Suppressor macrophage treated with lipopolysaccharide for 4 hours (primary cell): Measurements from ENCODE around the gene C2orf69.

ENCODE experiments used
- DNase-seq: peaks from one replicate; pipeline ENCODE4 v3.0.0-alpha.2; 2020

C2orf69 gene

GRCh38 chr2:199916980-199917379 is 5.9 kb downstream of the C2orf69 start:
- no peak for DNase-seq

GRCh38 chr2:199922856-199923255 is 11.8 kb downstream of the C2orf69 start:
- no peak for DNase-seq

GRCh38 chr2:199923924-199924323 is 12.8 kb downstream of the C2orf69 start:
- no peak for DNase-seq

- DNase-seq: no peak
Observed at GRCh38 chr2:199926806-199927205, 15.7 kb downstream of the C2orf69 start.

DNA sequence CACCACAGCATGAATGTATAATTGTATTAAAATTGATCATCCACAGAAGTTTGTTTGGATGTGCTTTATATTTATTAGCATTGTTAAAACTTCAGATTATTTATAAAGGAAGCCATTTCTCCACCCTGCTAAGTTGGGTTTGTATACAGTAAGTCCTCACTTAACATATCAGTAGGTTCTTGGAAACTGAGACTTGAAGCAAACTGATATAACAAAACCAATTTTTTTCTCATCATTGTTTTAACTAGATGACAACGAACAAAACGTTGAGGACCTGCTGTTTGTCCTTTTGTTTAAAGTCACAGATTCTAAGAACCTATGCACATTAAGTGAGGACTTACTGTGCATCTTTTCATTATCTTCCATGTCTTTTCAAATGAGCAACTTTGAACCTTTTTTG is 17.1 kb downstream of the C2orf69 start:
- DNase-seq: no peak

GRCh38 chr2:199928626-199929025 is 17.5 kb downstream of the C2orf69 start:
- no peak for DNase-seq

- no peak for DNase-seq
Observed at GRCh38 chr2:199929262-199929661, 18.2 kb downstream of the C2orf69 start.

DNA sequence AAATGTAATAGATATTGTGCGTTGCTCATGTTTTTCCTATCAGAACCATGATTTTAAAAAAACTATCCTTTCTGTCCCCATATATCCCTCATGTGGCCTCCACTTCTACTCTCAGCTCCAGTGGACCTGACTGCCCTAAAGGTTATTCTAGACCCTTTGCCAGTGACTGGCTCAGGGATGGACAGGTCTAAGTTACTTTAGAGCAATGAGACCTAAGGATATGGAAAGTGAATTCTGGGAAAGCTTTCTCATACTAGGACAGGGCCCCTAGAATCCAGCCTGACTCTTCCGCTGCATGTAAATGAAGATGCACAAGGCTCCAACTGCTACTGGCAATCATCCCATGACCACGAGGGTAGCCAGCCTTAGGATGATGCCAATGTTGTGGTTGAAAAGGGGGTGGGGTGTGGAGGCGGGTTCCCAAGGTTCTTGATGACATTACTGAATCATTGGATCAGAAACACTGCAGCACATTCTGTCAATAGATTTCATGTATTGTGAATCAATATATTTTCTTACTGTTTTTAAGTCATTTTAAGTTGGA is 21.3 kb downstream of the C2orf69 start:
- DNase-seq: no peak

GRCh38 chr2:199933466-199933865 is 22.4 kb downstream of the C2orf69 start:
- DNase-seq: no peak

GRCh38 chr2:199936554-199936953 is 25.5 kb downstream of the C2orf69 start:
- DNase-seq: no peak

DNA sequence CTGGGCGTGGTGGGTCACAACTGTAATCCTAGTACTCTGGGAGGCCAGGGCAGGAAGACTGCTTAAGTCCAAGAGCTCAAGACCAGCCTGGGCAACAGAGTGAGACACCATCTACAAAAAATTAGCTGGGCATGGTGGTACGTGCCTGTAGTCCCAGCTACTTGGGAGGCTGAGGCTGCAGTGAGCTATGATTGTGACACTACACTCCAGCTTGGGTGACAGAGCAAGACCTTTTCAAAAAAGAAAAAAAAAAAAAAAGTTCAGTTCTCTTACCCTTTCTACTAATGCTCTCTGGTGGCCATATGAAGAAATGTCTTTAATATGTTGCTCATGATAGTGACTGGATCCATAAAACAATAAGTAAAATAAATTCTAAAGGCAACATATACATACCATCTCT is 29.3 kb downstream of the C2orf69 start:
- DNase-seq: peak; percentile 38

GRCh38 chr2:199943373-199943772 is 32.3 kb downstream of the C2orf69 start:
- DNase-seq: no peak

DNA sequence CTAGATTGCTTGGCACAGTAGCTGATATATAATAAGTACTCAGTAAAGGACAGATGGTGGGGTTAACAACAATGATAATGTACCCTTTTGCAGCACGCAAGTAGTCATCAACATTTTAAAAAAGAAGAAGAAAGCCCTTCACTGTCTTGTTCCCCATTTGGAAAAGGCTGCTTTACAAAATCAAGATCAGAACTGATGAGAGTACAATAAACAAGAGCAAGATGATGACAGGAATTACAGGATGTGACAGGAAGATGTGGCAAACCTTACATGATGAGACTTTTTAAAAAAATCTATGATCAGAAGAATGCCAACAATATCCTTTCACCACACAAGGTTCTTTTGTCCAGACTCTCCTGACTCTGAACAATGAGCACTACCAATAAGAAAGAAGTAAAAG is 35.1 kb downstream of the C2orf69 start:
- peak; percentile 10 for DNase-seq

GRCh38 chr2:199946836-199947235 is 35.7 kb downstream of the C2orf69 start:
- no peak for DNase-seq

DNA sequence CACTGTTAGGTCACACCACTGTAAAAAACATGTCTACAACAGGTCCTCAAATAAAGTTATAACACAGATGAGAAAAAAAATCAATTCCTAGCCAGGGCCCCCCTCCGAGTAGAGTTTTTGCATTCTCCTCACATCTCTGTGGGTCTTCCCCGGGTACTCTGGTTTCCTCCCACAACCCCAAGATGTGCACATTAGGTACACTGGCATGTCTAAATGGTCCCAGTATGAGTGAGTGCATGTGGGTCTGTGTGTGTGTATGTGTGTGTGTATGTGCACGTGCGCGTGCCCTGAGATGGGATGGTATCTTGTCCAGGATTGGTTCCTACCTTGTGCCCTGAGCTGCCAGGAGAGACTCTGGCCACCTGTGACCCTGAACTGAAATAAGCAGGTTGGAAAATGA is 39.3 kb downstream of the C2orf69 start:
- DNase-seq: no peak

DNA sequence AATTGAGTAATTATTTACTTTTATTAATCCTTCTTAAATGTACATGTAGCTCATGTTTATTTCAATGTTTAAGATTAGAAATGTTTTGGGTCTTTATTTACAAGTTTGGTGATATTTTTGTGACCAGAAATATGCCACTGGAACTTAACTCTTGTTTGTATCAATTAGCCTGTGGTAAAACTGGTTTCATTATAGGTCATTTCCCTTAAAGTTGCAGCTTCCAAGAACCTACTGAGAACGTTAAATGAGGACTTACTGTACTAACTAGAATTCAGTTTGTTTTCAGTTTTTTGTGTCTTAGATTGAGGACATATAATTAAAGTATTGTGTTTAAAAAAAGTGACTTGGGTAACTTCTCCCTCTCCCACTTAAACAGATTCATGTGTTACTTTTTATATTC is 39.9 kb downstream of the C2orf69 start:
- DNase-seq: no peak

- no peak for DNase-seq
Observed at GRCh38 chr2:199955007-199955338, 43.9 kb downstream of the C2orf69 start.

- DNase-seq: peak; percentile 82
Observed at GRCh38 chr2:199955339-199956061, 44.4 kb downstream of the C2orf69 start, which contains the start of the genes MAIP1 and TYW5. TSS of gene MAIP1 (plus strand) at chr2:199955582. CDS start at chr2:199955799, 217 bp downstream. TSS of gene TYW5 (minus strand) at chr2:199955491. CDS start at chr2:199955470, 21 bp downstream.

DNA sequence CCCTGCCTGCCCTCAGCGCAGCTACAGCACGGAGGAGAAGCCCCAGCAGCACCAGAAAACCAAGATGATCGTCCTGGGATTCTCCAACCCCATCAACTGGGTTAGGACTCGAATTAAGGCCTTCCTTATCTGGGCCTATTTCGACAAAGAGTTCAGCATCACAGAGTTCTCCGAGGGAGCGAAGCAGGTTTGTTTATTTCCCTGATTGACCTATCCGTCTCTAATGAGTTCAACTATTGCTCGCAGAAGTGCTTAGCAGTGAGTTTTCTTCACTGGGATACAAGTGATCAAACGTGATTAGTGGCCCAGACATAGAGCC is 44.9 kb downstream of the C2orf69 start:
- no peak for DNase-seq

- DNase-seq: no peak
Observed at GRCh38 chr2:199958014-199958413, 46.9 kb downstream of the C2orf69 start.

- no peak for DNase-seq
Observed at GRCh38 chr2:199962203-199962602, 51.1 kb downstream of the C2orf69 start.

DNA sequence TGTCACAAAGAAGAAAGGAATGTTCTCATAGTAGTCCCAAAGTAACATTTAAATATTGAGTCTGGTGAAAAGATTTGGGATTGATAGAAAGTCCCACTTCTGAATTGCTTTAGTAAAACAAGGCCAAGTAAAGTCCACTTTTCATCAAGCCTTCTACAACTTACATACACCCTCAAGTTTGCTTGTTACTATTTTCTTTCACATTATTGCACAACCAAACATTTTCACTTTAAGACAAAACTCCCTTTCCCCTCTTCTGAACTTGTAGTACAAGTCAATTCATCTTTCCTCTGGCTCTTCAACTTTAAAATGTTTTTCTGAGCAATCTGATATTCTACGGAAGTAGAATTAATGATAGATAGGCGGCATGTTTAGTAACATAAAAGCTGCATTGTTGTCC is 55.3 kb downstream of the C2orf69 start:
- DNase-seq: no peak

- no peak for DNase-seq
Observed at GRCh38 chr2:199966976-199967375, 55.9 kb downstream of the C2orf69 start.

DNA sequence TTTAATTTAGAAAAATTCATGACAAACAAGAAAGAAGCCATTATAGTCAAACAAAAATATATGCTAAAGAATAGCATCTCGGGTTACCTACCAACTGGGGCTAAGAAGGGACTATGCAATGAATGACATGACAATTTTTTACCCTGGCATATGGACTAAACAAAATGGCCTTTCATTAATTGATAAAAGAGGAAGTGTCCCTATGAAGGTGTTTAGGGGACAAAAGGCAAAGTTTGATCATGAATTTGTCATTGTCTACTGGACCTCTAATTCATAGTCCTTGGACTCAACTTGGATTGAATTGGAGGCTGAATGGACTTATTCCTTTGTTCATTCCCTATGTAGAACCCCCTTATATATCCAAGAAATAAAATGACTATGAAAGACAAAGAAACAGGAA is 57.0 kb downstream of the C2orf69 start:
- DNase-seq: no peak

GRCh38 chr2:199972088-199972626 is 61.1 kb downstream of the C2orf69 start:
- no peak for DNase-seq
